Endothelial cell (in vitro differentiated cells): ENCODE measurements around the gene RAE1. TPM values are rescaled to one million over a fixed set of nuclear protein-coding genes. Genes with fewer than 3 reads are reported as not detected.
A peak's percentile ranks its signal among the peaks of the same experiment; 100 is the strongest.

Source experiments
- DNase-seq: peaks from one replicate; pipeline ENCODE4 v3.0.0; 2021; ENCODE audit warnings: low spot score
- H3K27ac Mint-ChIP-seq: one replicate; pipeline ENCODE4 v1.8.0; 2021; ENCODE audit warnings: mixed read lengths, inconsistent platforms; ENCODE audit not compliant: unreplicated experiment
- H3K27me3 Mint-ChIP-seq: one replicate; pipeline ENCODE4 v1.8.0; 2021; ENCODE audit warnings: mild to moderate bottlenecking, moderate library complexity, mixed read lengths, inconsistent platforms; ENCODE audit not compliant: unreplicated experiment
- H3K36me3 Mint-ChIP-seq: one replicate; pipeline ENCODE4 v1.8.0; 2021; ENCODE audit warnings: mild to moderate bottlenecking, low read depth, mixed read lengths, inconsistent platforms; ENCODE audit not compliant: unreplicated experiment
- H3K4me1 Mint-ChIP-seq: one replicate; pipeline ENCODE4 v1.8.0; 2021; ENCODE audit warnings: mild to moderate bottlenecking, mixed read lengths, inconsistent platforms; ENCODE audit not compliant: unreplicated experiment
- H3K4me3 Mint-ChIP-seq: one replicate; pipeline ENCODE4 v1.8.0; 2021; ENCODE audit warnings: mild to moderate bottlenecking, mixed read lengths, inconsistent platforms; ENCODE audit not compliant: unreplicated experiment
- H3K9me3 Mint-ChIP-seq: one replicate; pipeline ENCODE4 v1.8.0; 2021; ENCODE audit warnings: mixed read lengths, inconsistent platforms; ENCODE audit not compliant: unreplicated experiment
- total RNA-seq: library from RNA; stranded (reverse); fragmentation: NEBNext Ultra II Directional; extraction: Animal tissue kit (Norgen Biotek cat#: 25700); gene quantifications from one replicate; pipeline ENCODE4 v1.2.1, GENCODE V29; 2021; ENCODE audit not compliant: unreplicated experiment
- TF ChIP-seq, protein P1 (sequence below): fragments of 200-600 bp; sonication (generic); IDR thresholded peaks from one replicate; pipeline ENCODE4 v1.5.0; 2021; ENCODE audit warnings: antibody characterized with exemption; ENCODE audit not compliant: unreplicated experiment

Gene RAE1
- total RNA-seq, 1 donor from 2014 or later = 32.1 TPM

DNA sequence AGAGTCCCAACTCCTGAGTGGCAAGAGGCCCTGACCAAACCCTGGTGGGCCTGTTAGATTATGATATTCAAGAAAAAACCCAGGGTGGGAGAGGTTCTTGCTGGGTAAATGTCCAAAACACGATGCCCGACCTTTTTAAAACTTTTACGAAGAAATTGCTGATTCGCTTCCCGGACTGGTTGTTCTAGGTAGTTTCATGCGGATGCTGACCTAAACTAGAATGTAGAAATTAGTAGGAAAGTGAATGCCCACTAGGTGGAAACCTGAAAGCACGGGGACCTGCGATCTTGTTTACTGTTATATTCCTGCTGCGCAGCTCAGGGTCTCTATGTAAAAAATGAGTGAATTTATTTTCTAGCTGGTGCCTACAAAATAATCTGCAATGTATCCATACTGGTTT lies 2.3 kb downstream of the RAE1 start:
- no peak overlapping the region for H3K4me3 Mint-ChIP-seq
- H3K36me3 Mint-ChIP-seq = peaks cover 17% of the 10 kb centered on the region
- no peak for DNase-seq
- H3K9me3 Mint-ChIP-seq = no peaks in the 10 kb centered on the region
- H3K27ac Mint-ChIP-seq = no peak overlapping the region
- H3K27me3 Mint-ChIP-seq = peaks cover 4% of the 10 kb centered on the region
- H3K4me1 Mint-ChIP-seq = peaks cover 11% of the 10 kb centered on the region
- TF ChIP-seq, protein P1, sequence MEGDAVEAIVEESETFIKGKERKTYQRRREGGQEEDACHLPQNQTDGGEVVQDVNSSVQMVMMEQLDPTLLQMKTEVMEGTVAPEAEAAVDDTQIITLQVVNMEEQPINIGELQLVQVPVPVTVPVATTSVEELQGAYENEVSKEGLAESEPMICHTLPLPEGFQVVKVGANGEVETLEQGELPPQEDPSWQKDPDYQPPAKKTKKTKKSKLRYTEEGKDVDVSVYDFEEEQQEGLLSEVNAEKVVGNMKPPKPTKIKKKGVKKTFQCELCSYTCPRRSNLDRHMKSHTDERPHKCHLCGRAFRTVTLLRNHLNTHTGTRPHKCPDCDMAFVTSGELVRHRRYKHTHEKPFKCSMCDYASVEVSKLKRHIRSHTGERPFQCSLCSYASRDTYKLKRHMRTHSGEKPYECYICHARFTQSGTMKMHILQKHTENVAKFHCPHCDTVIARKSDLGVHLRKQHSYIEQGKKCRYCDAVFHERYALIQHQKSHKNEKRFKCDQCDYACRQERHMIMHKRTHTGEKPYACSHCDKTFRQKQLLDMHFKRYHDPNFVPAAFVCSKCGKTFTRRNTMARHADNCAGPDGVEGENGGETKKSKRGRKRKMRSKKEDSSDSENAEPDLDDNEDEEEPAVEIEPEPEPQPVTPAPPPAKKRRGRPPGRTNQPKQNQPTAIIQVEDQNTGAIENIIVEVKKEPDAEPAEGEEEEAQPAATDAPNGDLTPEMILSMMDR = no peak

DNA sequence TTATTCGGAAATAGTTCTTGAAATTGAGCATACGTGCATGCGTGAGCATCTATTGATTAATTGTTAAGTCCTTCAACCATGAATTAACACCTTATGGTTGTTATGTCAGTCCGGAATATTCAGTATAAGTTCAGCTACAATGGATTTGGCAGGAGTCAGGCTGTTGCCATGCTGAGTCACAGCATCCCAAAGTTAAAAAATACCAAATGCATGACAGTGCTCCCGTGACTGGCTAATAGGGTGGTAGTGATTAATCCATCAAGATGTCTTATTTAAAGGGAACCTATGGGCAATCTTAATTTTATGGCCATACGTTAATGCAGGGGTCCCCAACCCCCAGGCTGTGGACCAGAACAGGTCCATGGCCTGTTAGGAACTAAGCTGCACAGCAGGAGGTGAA lies 10.5 kb downstream of the RAE1 start:
- TF ChIP-seq, protein P1 = no peak
- Mint-ChIP-seq H3K4me1 (no peaks in the 10 kb centered on the region), H3K36me3 (peaks cover 12% of the 10 kb centered on the region), H3K4me3 (peak overlapping the region; percentile 56), H3K27ac (no peak overlapping the region), H3K27me3 (no peaks in the 10 kb centered on the region), H3K9me3 (no peaks in the 10 kb centered on the region)
- DNase-seq = no peak

DNA sequence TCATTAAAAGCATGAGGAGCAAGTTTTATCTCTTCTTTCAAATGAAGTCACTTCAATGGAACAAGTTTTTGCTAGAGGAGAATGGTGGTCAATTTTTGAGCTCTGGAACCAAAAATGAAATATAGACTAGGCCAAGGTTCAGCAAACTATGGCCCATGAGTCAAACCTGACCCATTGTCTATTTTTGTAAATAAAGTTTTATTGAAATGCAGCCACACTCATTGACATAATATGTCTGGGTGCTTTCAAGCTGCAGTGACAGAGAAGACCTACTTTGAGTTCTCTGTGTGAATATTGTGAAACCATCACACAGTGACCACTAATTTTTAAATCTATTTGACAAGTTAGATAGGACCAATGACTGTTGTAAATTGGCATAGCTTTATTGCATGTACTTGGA lies 13.4 kb downstream of the RAE1 start:
- H3K27me3 Mint-ChIP-seq = no peaks in the 10 kb centered on the region
- TF ChIP-seq, protein P1 = no peak
- H3K27ac Mint-ChIP-seq = no peak overlapping the region
- no peak for DNase-seq
- H3K9me3 Mint-ChIP-seq = no peaks in the 10 kb centered on the region
- no peak overlapping the region for H3K4me3 Mint-ChIP-seq
- peaks cover 15% of the 10 kb centered on the region for H3K36me3 Mint-ChIP-seq
- H3K4me1 Mint-ChIP-seq = no peaks in the 10 kb centered on the region

DNA sequence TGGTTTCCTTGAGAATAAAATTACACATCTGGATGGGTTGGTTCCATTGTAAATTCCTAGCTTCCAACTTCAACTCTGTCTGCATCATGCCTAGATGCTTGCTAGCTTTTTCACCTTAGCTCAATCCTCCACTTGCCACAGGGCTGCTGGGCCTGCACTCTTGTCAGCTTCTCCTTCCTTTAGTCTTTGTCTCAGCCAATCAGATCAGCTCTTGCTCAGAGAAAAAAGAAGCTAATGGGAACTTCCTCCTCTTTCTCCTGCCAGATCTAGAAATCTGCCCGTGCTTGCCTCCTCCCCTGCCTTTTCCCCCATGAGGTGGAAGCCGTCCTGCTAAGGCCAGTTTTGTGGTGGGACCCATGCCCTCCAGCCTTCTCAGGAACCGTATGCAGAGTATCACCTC lies 18.5 kb downstream of the RAE1 start:
- DNase-seq = no peak
- TF ChIP-seq, protein P1 = no peak
- Mint-ChIP-seq H3K4me3 (peak overlapping the region; percentile 39), H3K4me1 (peaks cover 28% of the 10 kb centered on the region), H3K9me3 (no peaks in the 10 kb centered on the region), H3K27ac (no peak overlapping the region), H3K27me3 (peaks cover 5% of the 10 kb centered on the region), H3K36me3 (peaks cover 43% of the 10 kb centered on the region)

DNA sequence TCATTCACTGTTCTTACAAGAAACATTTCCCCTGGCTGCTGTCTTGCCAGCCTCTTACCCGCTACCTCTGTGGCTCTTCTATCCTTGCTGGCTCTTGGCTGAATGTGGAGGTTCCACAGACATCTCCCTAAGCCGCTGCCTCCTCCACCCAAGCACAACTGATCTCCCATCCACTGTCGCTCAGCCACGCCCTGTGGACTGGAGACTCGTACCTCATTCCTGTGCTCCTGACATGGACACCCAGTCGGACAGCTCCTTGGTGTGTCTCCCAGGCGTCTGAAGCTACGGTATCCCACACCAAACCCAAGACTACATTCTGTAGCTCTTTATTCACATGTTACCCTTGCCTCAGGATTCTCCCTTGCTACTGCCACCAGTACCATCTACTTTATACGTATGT lies 19.3 kb downstream of the RAE1 start:
- peaks cover 47% of the 10 kb centered on the region for H3K36me3 Mint-ChIP-seq
- no peak overlapping the region for H3K27ac Mint-ChIP-seq

More for the DNA sequence above, 19.3 kb downstream of the RAE1 start:
- Mint-ChIP-seq H3K27me3 (peaks cover 5% of the 10 kb centered on the region), H3K9me3 (no peaks in the 10 kb centered on the region), H3K4me1 (peaks cover 33% of the 10 kb centered on the region), H3K4me3 (peak overlapping the region; percentile 39)
- TF ChIP-seq, protein P1 = no peak
- no peak for DNase-seq
